Coronary artery (tissue), 2 donors: ENCODE results near the gene GALNTL6.
"Not testable (repeated sequence)": the region's sequence is repeated elsewhere in the genome, so short reads cannot be mapped to it uniquely, and the experiment has no call there.

Experiments
- DNase-seq: peaks from one replicate; pipeline ENCODE4 v3.0.0-alpha.2; 2017; ENCODE audit warnings: low spot score
- H3K27ac ChIP-seq, 2 donors: fragments of 200-600 bp; sonication (generic); one replicate each; pipeline ENCODE4 v1.5.1; 2016 to 2019
- H3K4me3 ChIP-seq: fragments of 200-600 bp; sonication (generic); 2 replicates; pipeline ENCODE4 v1.5.1; 2016; ENCODE audit warnings: mild to moderate bottlenecking, moderate library complexity
- CTCF ChIP-seq: fragments of 200-600 bp; sonication (generic); IDR thresholded peaks from one replicate; pipeline ENCODE4 v1.5.1; 2019; ENCODE audit warnings: antibody characterized with exemption

Gene GALNTL6

GRCh38 chr4:172953896-172954568 lies 1140.8 kb downstream of the GALNTL6 start:
- no peak for TF ChIP-seq CTCF
- Histone ChIP-seq H3K27ac (no peak overlapping the region), H3K4me3 (no peak overlapping the region)
- no peak for DNase-seq

- not testable (repeated sequence) for DNase-seq, H3K4me3 ChIP-seq, H3K27ac ChIP-seq
These were observed 1143.1 kb downstream of the GALNTL6 start for GRCh38 chr4:172956340-172956739.

GRCh38 chr4:172957216-172957615 lies 1144.0 kb downstream of the GALNTL6 start:
- no peak overlapping the region for H3K4me3 ChIP-seq

GRCh38 chr4:172962564-172963353 lies 1149.6 kb downstream of the GALNTL6 start:
- H3K4me3 ChIP-seq, result peak overlapping the region; percentile 58
- DNase-seq, result no peak
- TF ChIP-seq CTCF, result no peak
- H3K27ac ChIP-seq, result peak overlapping the region; percentile 83

More at GRCh38 chr4:172957216-172957615, 1144.0 kb downstream of the GALNTL6 start:
- no peak for DNase-seq
- TF ChIP-seq CTCF, result no peak
- H3K27ac ChIP-seq, result no peak overlapping the region

- DNase-seq, result no peak
These were observed 1150.5 kb downstream of the GALNTL6 start for GRCh38 chr4:172963498-172964294.

GRCh38 chr4:172970189-172970588 lies 1157.0 kb downstream of the GALNTL6 start:
- not testable (repeated sequence) for H3K4me3 ChIP-seq, DNase-seq, H3K27ac ChIP-seq

More at GRCh38 chr4:172963498-172964294, 1150.5 kb downstream of the GALNTL6 start:
- Histone ChIP-seq H3K4me3 (no peak overlapping the region), H3K27ac (no peak overlapping the region)
- TF ChIP-seq CTCF, result no peak

- no peak for DNase-seq
- no peak overlapping the region for H3K27ac ChIP-seq
- TF ChIP-seq CTCF, result no peak
- H3K4me3 ChIP-seq, result no peak overlapping the region
These were observed 1161.4 kb downstream of the GALNTL6 start for GRCh38 chr4:172974586-172974985.
